HG03045 (cell line): ENCODE data around the gene HTR2C.

Source experiments
- ATAC-seq: cut with Tn5 transposase; IDR thresholded peaks from one replicate; pipeline ENCODE4 v1.9.1; 2021; ENCODE audit warnings: mild to moderate bottlenecking, moderate library complexity; ENCODE audit not compliant: unreplicated experiment

Gene HTR2C

DNA sequence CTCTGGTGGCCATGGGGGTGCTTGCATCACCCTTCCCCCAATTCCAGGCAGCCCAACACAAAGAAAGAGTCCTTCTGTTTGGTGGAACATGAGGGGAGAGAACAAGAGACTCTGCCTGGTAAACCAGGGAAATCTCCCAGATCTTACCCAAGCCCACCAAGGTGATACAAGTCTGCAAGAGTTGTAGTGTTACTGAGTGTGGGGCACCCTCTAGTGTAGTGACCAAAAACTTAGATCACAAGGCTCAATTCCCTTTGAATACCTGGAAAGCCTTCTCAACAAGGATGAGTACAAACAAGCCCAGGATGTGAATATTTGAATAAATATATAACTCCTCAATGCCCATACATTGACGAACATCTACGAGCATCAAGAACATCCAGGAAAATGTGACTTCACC lies 368.8 kb downstream of the HTR2C start:
- no peak for ATAC-seq
